OCI-LY3 (cell line): ENCODE measurements around the gene SLC35F4.

ENCODE experiments used
- CTCF ChIP-seq: fragments of 200-600, 300-600 bp; sonication (generic); IDR thresholded peaks from 2 replicates; pipeline ENCODE4 v1.5.1; 2014; ENCODE audit warnings: antibody characterized with exemption, low read length, low read depth
- EZH2phosphoT487 ChIP-seq: fragments of 200-600 bp; shearing (Covaris generic); IDR thresholded peaks from 2 replicates; pipeline ENCODE4 v1.6.1; 2018; ENCODE audit warnings: antibody characterized with exemption, mixed run types, low read depth

DNA sequence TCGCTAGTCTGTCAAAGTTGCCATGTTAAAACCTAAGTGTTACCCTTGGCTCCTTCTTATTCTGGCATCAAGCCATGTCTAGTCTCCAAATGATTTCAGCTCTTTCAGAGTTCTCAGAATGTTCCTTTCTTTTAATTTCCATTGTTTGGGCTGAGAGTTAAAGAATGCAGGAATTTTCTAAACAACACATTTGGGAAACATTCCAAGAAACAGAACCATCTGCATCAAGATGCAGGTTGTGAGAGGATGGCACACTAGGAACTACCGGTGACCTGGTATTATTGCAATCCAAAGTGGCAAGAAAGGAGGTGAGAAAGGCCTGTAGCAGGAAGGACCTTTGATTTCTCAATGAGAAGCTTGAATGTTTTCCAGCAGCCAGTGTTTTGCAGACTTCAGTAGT lies 30.1 kb downstream of the SLC35F4 start:
- TF ChIP-seq CTCF (no peak), EZH2phosphoT487 (no peak)
